ENCODE results near the gene PTX4.
"Not testable (repeated sequence)": the region's sequence is repeated elsewhere in the genome, so short reads cannot be mapped to it uniquely, and the experiment has no call there.

Gene PTX4

DNA sequence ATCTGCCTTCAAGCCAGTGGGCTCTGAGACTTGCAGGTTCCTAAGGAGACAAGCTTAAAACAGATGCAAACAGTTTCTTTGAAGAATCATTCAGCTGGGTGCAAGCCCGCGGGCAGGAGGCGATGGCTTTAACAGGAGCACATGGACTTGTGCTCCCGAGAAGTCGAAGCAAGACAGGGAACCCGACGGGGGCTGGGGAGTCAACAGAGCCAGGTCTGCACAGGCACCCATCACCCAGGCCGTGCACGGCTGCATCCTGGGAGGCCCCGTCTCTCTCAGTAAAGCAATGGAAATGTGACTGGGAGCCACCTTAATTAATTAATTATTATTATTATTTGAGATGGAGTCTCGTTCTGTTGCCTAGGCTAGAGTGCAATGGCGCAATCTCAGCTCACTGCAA, 333 bp upstream of the PTX4 start:
- no peak for TF ChIP-seq CTCF (IDR thresholded peaks at IDR 0.05; ENCODE audit: low read length, missing control alignments)
- H3K4me3 ChIP-seq (replicated peaks; ENCODE audit: low read depth, low read length): no peak overlapping the region
- DNase-seq (ENCODE audit: low read depth): no peak

GRCh38 chr16:1488054-1488601, 616 bp downstream of the PTX4 start:
- H3K4me3 ChIP-seq (replicated peaks; ENCODE audit: low read depth, low read length): no peak overlapping the region
- DNase-seq (ENCODE audit: low read depth): no peak
- no peak for TF ChIP-seq CTCF (IDR thresholded peaks at IDR 0.05; ENCODE audit: low read length, missing control alignments)

DNA sequence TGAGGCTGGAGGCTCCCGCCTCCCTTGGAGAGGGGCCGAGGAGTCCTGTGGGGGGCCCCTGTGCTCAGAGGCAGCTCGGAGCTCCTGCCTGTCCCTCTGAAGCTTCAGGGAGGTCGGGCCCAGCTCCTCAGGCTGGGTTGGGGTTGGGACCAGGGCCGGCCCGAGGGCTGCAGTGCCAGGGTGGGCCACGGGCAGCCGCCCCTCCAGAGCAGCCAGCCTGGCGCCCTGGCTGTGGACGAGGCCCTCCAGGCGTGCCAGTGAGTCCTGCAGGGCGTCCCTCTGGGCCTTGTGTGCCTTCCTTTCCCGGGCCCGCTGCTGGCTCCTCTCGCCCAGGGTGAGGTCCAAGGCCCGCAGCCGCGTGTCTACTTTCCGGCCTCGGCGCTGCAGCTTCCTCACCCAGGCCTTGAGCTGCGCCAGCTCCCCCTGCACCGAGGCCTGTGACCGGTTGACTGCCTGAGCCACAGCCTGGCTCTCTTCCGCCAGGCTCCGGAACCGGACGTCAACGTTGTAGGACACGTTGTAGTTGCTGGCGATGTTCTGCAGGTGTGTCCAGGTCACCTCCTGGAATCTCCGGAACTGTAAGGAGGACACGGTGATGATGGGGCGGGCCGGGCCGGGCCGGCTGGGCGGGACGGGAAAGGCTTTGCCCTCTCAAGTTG, 1.2 kb downstream of the PTX4 start:
- DNase-seq (ENCODE audit: low read depth): no peak
- H3K4me3 ChIP-seq (replicated peaks; ENCODE audit: low read depth, low read length): no peak overlapping the region
- no peak for TF ChIP-seq CTCF (IDR thresholded peaks at IDR 0.05; ENCODE audit: low read length, missing control alignments)

DNA sequence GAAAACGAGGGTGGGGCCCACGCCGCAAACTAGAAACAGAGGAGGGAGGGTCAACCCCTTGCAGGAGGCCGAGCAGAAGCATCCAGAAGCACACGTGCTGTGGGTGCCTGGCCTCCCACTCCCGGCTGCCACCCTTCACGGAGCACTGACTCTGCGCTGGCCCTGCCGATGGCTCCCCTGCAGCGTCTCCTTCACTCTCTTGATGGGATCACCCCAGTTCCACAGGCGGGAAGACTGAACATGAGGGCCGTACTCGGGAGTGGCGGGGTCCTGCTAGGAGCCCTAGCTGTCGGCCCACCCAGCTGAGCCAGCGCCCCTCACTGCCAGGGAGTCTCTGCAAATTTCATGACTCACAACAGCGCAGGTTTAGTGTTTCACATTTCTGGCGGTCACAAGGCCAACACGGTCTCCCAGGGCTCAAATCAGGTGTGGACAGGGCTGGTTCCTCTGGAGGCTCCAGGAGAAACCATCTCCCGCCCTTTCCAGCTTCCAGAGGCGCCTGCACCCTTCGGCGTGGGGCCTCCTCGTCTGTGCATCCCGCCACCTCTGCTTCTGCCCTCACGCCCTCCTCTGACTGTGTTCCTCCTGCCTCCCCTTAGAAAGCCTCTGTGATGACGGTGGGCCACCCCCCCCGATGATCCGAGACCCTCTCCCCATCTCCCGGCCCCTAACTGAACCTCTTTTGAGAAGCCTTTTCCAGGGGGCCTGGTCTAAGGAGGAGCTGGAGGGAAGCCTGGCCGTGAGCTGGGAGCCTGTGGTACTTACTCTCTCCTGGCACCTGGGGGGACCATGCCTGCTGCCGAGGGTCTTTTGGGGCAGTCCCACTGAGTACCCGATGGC, 2.0 kb downstream of the PTX4 start:
- no peak for TF ChIP-seq CTCF (IDR thresholded peaks at IDR 0.05; ENCODE audit: low read length, missing control alignments)
- no peak for DNase-seq (ENCODE audit: low read depth)
- no peak overlapping the region for H3K4me3 ChIP-seq (replicated peaks; ENCODE audit: low read depth, low read length)

DNA sequence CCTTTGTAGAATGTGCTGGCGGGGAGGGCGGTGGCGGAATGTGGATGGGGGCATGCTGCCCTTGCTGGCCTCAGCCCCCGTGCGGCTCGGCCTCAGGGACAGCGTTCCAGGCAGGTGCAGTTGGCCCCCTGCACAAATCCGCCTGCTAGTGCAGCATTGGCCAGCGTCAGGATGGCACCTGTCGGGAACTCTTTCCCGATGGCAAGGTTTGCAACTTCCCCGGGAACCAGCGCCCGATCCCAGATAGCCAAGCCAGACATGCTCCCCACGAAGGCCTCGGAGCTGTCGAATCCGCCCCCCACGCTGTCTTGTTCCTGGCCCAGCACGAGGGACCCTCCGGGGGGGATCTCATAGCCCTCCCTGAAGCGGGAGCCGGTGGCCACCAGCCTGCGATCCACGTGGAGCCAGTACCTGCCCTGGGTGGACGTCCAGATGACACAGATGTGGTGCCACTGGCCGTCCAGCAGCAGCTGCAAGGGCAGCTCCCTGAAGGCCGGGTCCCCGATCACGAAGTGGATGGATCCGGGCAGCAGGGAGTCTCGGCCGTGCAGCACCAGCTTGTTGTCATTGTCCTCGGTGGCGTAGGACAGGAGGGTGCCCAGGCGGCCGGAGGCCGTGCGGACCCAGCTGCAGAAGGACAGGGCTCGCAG, 2.8 kb downstream of the PTX4 start:
- no peak for DNase-seq (ENCODE audit: low read depth)
- no peak for TF ChIP-seq CTCF (IDR thresholded peaks at IDR 0.05; ENCODE audit: low read length, missing control alignments)
- no peak overlapping the region for H3K4me3 ChIP-seq (replicated peaks; ENCODE audit: low read depth, low read length)

DNA sequence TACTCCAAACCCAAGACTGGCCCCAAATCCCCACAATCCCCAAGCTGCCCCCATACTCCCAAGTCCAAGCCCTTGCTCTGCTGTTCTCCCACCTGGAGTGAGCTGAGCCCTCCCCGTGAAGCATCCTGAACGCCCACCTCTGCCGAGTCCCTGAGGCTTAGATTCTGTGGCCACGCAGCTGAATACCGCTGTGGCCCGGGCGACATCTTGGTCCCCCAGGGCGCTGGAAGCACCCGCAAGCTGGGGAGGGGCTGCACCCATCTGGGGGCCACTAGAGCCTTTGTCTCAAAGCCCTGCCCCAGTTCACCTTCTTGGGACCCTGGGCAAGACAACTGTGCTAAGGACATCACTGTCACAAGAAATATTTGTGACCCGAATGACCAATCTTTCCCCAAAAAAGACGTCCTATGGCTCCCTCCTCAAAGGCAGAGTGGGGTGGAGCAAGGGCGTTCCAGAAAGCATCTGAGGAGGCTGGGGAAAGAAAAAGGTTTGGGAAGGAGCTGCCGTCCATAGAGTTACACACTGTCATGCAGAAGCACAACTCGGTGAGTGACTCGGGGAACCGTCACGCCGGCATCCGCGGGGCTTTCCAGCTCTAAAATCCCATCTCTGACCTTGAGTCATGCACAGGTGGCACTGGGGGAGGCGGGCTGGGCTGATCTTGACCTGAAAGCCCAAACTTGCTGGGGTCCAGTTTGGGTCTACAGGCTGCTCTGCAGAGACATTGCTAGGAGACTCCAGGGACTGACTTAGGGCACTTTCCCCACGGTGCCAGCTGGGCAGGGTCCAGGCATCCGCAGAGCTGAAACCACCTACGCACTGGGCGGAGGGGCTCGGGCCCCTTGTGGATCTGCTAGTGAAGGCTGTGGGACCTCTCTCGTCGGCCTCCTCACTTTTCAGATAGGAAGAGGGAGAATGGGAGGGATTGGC, 6.6 kb downstream of the PTX4 start:
- H3K4me3 ChIP-seq (replicated peaks; ENCODE audit: low read depth, low read length): no peak overlapping the region
- TF ChIP-seq CTCF (IDR thresholded peaks at IDR 0.05; ENCODE audit: low read length, missing control alignments): no peak
- no peak for DNase-seq (ENCODE audit: low read depth)

DNA sequence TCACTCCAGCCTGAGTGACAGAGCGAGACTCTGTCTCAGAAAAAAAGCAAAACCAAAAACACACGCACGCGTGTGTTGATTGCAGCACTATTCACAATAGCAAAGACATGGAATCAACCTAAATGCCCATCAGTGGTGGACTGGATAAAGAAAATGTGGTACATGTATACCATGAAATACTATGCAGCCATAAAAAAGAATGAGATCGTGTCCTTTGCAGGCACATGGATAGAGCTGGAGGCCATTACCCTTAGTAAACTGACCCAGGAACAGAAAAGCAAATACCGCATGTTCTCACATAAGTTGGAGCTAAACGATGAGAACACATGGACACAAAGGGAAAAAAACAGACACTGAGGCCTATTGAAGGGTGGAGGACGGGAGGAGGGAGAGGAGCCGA, 9.8 kb downstream of the PTX4 start:
- DNase-seq (ENCODE audit: low read depth); H3K4me3 ChIP-seq (replicated peaks; ENCODE audit: low read depth, low read length): not testable (repeated sequence)
